Thoracic aorta (tissue), 2 donors: ENCODE results near the gene HOXA10. TPM values are rescaled to one million over a fixed set of nuclear protein-coding genes. Genes with fewer than 3 reads are reported as not detected.

Experiments used
- ATAC-seq: fragments of 150-250 bp; one replicate; pipeline ENCODE4 v1.8.0; 2017; ENCODE audit warnings: low read depth; ENCODE audit not compliant: insufficient number of reproducible peaks, low FRiP score
- DNase-seq: peaks from one replicate; pipeline ENCODE4 v3.0.0-alpha.2; 2020; ENCODE audit warnings: low spot score
- H3K27ac ChIP-seq, 2 donors: fragments of 200-600 bp; sonication (generic); 1 replicate in 1 of 2; 2 replicates in 1 of 2; pipeline ENCODE4 v1.5.1; 2016; ENCODE audit warnings: mild to moderate bottlenecking in 2 of 2, moderate library complexity in 2 of 2
- H3K27me3 ChIP-seq: fragments of 200-600 bp; sonication (generic); replicated peaks from 2 replicates; pipeline ENCODE4 v1.6.0; 2016; ENCODE audit warnings: mild to moderate bottlenecking; ENCODE audit not compliant: insufficient read depth
- H3K36me3 ChIP-seq: fragments of 200-600 bp; sonication (generic); one replicate; pipeline ENCODE4 v1.5.1; 2016
- H3K4me1 ChIP-seq, 2 donors: fragments of 200-600 bp; sonication (generic); 1 replicate in 1 of 2; 2 replicates in 1 of 2; pipeline versions ENCODE4 v1.5.1 to v1.6.0; 2016; ENCODE audit warnings: low read depth in 2 of 2, mild to moderate bottlenecking in 1 of 2; ENCODE audit not compliant: control insufficient read depth in 1 of 2
- H3K4me3 ChIP-seq: fragments of 200-600 bp; sonication (generic); 2 replicates; pipeline ENCODE4 v1.5.1; 2016; ENCODE audit warnings: mild to moderate bottlenecking
- H3K9me3 ChIP-seq: fragments of 200-600 bp; sonication (generic); 2 replicates; pipeline ENCODE4 v1.5.1; 2016
- CTCF ChIP-seq: fragments of 200-600 bp; sonication (generic); IDR thresholded peaks from one replicate; pipeline ENCODE4 v1.5.1; 2019; ENCODE audit warnings: antibody characterized with exemption
- total RNA-seq, 2 donors: library from RNA; depleted of rRNA; stranded (reverse); fragments of >200 nt; gene quantifications; one replicate each; pipeline versions ENCODE4 v1.1.0 to v1.2.3, GENCODE V29; 2016

Gene HOXA10
- total RNA-seq, 2 donors from 2014 or later: 0.81 TPM; not detected in 1

- no peaks in the 10 kb centered on the region for H3K9me3 ChIP-seq
- DNase-seq (no peak), ATAC-seq (no peak)
- peaks cover 15 to 36% of the 10 kb centered on the region in 2 donors for H3K4me1 ChIP-seq
- no peak within 1 kb of the TSS for H3K27ac ChIP-seq
- peak within 1 kb of the TSS; percentile 61 for H3K4me3 ChIP-seq
- TF ChIP-seq CTCF: no peak
- peaks cover 81% of the 10 kb centered on the region for H3K27me3 ChIP-seq
- no peaks in the 10 kb centered on the region for H3K36me3 ChIP-seq
Measured at GRCh38 chr7:27199849-27200760, 26.0 kb upstream of the HOXA10 start, which contains the start of gene HOXA13. Gene HOXA13 (minus strand): TSS chr7:27200091. CDS start chr7:27200077, 14 bp downstream.

- no peak for ATAC-seq
- H3K27ac ChIP-seq: no peak overlapping the region
Measured at GRCh38 chr7:27198871-27199801, 25.0 kb upstream of the HOXA10 start.

GRCh38 chr7:27198138-27198841 is 24.2 kb upstream of the HOXA10 start:
- no peak overlapping the region for H3K27ac ChIP-seq
- ATAC-seq (no peak), DNase-seq (no peak)
- no peak for TF ChIP-seq CTCF
- H3K27me3 ChIP-seq: peaks cover 78% of the 10 kb centered on the region
- no peaks in the 10 kb centered on the region for H3K36me3 ChIP-seq
- H3K9me3 ChIP-seq: no peaks in the 10 kb centered on the region
- H3K4me3 ChIP-seq: no peak overlapping the region
- peaks cover 11 to 29% of the 10 kb centered on the region in 2 donors for H3K4me1 ChIP-seq

More at GRCh38 chr7:27198871-27199801, 25.0 kb upstream of the HOXA10 start:
- peaks cover 11 to 29% of the 10 kb centered on the region in 2 donors for H3K4me1 ChIP-seq
- H3K9me3 ChIP-seq: no peaks in the 10 kb centered on the region
- peaks cover 77% of the 10 kb centered on the region for H3K27me3 ChIP-seq
- H3K4me3 ChIP-seq: peak overlapping the region; percentile 48
- DNase-seq: no peak
- TF ChIP-seq CTCF: no peak
- no peaks in the 10 kb centered on the region for H3K36me3 ChIP-seq

GRCh38 chr7:27197137-27198042 is 23.3 kb upstream of the HOXA10 start:
- no peaks in the 10 kb centered on the region for H3K9me3 ChIP-seq
- ATAC-seq (no peak), DNase-seq (no peak)
- peaks cover 73% of the 10 kb centered on the region for H3K27me3 ChIP-seq
- no peaks in the 10 kb centered on the region for H3K36me3 ChIP-seq
- TF ChIP-seq CTCF: no peak
- H3K27ac ChIP-seq: no peak overlapping the region
- no peak overlapping the region for H3K4me3 ChIP-seq
- peaks cover 18 to 38% of the 10 kb centered on the region in 2 donors for H3K4me1 ChIP-seq
